HG03521 (cell line): ENCODE results near the gene MAD1L1.
"Not testable (repeated sequence)": the region's sequence is repeated elsewhere in the genome, so short reads cannot be mapped to it uniquely, and the experiment has no call there.

Experiments used
- ATAC-seq: cut with Tn5 transposase; IDR thresholded peaks from one replicate; pipeline ENCODE4 v1.9.1; 2021; ENCODE audit warnings: mild to moderate bottlenecking, moderate library complexity; ENCODE audit not compliant: unreplicated experiment

MAD1L1 gene

DNA sequence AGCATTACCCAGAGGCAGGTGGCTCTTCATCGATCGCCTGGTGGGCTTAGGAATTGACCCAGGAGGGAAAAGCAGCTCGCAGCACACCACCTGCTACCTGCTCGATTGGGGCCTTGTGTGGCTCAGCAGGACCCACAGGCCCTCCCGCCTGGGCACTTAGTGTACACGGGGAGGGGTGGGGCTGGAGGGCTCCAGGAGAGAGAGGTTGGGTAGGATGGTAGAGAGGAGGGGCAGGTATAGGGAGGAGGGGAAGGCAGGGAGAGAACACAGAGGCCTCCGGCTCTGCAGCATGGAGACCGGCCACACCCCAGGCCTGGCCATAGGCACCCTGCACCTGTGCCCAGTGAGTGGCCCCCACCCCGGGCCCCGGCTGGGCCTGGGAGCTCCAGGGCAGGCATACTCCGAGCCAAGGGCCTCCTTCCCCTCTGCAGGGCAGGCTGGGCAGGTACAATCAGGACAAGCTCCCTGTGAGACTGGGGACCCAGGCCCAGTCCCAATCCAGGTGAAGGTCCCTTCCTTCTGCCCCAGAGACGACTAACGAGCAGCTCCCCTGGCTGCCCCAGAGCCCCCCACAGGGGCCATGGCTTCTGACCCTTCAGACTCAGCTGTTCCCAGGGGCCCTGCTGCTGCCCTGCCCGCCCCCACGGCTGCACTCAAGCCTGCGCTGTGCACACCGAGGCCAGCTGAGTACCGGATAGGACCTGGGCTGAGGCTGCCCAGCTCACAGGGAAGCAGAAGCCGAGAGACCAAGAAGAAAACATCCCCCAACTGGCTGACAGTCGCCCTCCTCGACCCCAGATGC lies 358.0 kb downstream of the MAD1L1 start:
- ATAC-seq: not testable (repeated sequence)

DNA sequence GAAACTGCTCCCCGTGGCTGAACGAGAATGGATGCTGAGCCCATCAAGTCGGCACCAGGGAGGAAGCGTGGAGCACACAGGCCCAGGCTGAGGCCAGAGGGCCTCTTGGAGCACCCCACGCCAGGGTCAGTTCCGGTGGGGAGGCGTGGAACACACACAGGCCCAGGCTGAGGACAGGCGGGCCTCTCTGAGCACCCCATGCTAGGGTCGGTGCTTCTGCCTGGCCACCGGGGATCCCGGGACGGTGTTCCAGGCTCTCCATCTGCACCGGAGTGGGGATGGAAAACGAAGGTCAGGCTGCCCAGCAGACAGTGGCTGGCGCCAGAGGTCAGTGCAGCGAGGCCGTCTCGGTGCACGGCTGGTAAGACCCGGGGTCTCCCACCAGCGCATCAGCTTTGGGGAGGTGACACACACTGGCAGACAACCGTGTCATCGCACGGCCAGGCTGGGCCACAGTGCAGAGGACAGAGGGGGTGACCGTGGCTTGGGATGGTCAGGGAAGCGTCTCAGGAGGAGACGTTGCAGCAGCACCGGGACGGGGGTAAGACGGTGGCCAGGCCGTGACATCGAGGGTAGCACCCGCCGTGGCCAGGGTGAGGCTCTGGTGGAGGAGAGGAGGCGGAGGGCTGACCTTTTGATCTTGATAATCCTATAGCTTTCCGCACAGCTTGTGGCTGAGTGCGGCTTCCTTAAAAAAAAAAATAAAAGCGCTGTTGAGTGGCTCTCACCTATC lies 358.7 kb downstream of the MAD1L1 start:
- ATAC-seq: no peak

DNA sequence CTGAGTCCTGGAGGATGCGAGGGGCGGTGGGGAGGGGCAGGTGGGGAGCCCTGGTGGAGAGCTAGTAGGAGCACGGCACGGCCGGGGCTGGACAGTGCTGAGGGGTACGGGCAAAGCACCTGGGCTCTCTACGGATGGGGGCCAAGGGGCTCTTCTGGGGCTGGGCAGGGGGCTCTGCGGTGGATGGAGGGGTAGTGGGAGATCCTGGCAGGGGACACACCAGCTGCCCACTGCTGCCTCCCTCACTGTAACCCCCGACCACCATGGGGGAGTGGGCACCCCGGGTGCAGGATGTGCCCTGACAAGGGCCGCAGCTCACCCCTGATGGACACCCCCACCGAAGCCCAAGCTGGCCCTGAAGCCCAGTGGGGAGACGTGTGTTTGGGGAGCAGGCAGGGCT lies 359.3 kb downstream of the MAD1L1 start:
- ATAC-seq: no peak

DNA sequence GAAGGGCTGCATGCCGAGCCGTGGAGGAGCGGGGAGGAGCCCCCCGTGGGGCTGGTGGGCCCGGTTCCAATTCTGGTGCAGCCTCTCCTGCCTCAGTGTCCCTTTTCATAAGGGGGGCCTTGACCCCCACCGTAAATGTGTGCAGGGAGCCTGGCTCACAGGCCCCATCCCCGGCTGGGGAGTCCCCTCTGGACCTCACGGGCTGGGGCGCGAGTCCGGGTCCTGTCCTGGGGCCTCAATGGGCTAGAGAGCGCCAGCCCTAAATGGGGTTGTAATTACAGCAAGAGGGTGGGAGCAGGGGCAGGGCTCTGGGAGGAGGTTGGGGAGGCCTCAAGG lies 359.7 kb downstream of the MAD1L1 start:
- no peak for ATAC-seq

DNA sequence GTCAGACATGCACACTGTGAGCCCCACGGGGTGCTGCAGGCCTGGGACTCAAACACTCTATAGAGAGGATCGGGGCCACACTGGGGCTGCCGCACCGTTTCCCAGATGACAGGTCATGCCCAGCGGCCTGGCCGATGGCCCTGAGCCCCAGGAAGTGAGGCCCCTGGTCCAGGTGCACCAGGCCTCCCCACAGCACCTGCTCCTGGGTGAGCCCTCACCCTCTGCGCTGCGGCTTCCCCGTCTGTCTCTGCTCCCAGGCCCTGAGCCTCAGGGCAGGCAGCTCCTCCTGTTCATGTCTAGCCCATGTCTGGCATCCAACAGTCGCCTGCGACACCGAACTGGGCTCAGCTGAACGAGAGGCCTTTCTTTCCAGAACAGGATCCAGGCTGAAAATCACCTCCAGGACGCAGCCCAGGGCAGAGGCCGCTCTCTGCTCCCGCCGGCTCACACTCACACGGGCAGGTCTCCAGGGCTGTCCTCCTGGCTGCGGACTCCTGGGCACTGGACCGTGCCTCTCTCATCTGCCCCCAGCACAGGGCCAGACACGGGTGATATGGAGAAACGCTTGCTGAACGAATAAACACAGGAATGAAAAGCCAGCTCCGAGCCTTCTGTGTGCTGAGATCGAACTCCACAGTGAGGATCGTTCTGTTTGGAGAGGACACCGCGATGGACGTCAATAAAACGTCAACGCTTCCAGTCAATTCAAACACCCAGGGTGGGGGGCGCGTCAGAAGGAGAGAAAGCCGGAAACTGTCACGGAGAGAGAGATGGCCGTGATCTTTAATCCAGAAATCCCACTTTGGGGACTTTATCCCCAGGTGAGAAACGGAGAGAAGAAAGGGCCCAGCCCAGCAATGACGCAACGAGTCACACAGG lies 360.3 kb downstream of the MAD1L1 start:
- ATAC-seq: no peak

DNA sequence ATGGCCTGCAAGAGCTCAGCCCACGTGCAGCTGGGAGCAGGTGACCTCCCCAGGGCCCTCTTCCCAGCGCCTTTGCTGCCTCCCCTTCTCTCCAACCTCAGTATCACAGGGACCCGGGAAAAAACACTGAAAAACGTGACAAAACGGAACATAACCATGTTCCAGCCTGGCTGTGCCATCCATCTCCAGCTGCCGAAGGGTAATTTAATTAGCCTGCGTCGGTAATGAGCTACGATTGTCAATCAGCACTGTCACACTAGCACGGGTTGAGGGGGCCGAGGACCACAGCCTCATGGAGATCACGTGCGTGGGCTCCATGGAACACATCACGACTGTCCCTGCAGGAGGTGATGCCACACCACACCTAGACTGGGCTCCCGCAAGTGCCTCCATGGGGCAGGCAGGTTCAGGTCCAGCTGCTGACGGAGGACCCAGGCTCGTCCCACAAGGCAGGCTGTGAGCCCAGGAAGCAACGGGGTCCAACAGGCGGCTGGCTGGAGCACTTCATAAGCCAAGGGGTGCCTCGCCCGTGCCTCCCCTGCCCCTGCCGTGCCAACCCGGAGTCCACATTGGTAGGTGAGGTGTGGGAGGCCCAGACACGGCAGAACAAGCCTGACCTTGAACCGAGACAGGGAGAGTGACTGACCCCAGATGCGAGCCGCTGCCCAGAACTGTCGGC lies 363.2 kb downstream of the MAD1L1 start:
- no peak for ATAC-seq

DNA sequence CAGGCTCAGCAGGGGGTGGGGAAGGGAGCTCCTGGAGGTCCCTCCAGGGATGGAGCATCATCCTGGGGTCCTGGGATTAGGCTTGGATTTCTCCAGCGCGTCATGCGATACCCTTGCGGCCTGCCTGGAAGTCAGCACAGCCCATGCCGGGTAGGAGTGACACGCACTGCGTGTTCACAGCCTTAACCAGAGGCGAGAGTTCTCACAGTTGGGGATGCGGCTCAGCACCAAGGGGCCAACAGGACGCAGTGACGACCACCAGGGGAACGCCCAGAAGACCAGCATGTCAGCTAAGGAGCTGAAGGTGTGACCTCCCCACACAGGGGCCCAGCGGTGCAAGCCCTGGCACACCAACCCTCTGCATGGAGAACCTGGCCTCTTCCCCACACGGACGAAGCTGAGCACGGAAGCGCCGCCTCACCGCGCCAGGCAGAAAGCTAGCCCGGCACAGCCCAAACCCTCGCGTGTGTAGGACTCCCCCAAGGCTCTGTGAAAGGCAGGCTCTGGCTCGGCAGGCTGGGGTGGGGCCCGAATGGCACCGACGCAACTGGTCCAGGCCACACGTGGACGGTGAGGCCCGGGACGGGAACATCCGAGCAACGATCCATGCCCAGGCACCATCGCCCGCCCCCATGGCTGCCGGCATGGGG lies 364.1 kb downstream of the MAD1L1 start:
- ATAC-seq: no peak

DNA sequence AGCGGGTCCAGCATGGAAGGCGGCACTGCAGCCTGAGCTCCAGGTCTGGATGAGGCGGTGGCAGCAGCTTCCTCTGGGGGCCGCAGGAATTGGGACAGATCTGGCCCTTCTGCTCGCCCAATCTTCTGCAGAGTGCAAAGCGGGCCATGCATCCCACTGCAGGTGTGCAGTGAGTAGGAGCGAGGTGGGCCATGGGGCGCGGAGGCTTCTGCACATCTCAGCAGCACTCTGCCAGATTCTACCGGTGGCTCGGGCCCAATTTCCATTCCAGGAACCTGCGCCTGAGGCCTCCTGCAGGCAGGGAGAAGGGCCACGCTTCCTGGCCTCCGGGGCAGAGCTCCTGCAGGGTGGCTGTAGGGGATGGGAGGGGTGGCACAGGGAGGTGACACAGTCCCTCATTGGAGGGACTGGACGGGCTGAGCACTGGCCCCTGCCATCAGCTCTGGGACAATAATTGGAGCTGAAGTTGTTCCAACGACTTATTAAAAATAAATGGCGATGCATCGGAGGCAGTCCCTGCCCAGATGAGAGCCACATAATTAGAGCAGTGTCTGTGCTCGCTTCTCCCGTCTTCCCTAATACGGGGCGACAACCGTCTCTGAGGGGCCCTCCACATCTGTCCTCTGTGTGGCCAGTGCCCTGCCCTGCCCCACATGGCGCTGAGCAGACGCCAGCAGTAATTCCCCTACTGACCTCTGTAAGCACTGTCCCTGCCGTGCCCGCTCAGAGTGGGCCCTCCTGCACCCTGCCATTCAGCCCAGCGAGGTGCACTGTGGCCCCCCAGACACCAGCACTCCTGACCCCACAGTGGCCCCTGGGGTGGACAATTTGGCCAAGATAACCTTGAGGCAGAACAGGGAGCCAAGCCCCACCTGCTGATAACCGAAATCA lies 365.1 kb downstream of the MAD1L1 start:
- ATAC-seq: no peak

DNA sequence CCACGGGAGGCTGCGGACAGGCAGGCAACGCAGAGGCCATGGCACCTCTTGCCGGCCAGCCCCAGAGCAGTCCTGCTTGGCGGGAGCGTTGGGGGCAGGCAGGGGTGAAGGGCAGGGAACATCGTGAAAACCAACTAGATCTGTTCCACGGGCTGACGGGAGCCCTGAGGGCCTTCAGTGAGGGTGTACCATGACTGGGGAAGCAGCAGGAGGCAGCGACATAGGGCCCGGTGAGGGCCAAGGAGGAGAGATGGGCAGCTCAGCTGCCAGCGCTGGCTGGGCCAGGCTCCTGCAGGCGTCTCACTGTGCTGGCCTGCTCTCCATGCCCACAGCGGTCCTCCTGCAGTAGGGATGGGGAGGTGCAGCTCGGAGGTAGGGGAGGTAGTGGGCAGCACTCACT lies 366.1 kb downstream of the MAD1L1 start:
- ATAC-seq: no peak

DNA sequence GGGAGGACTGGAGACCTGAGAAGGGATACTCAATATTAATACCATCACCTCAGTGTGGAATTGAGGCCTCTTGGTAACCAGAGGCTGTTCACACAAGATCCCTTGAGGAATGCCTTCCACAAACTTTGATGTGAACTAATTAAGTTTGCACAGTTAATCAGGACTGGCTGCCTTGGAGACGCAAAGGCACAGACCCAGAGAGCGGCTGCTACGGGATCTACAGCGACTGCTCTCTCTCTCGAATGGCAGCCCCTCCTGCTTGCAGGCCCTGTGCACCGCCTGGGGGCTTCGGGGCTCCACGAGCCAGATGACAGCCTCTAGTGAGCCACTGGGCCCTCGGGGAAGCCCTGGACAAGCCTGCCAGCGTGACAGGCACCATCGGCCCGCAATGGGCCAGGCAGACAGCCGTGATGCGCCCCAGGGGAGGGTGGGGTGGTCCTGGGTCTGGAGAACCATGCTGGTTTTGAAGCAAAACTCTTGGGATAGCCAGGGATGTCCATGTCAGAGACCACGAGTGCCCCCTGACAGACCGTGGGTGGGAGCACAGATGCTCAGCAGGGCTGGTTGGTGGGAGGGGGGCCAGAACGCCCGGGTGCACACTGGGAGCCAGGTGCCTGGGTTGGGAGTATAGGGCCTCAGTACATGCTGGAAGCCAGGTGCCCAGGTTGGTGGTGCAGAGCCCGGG lies 367.0 kb downstream of the MAD1L1 start:
- no peak for ATAC-seq

DNA sequence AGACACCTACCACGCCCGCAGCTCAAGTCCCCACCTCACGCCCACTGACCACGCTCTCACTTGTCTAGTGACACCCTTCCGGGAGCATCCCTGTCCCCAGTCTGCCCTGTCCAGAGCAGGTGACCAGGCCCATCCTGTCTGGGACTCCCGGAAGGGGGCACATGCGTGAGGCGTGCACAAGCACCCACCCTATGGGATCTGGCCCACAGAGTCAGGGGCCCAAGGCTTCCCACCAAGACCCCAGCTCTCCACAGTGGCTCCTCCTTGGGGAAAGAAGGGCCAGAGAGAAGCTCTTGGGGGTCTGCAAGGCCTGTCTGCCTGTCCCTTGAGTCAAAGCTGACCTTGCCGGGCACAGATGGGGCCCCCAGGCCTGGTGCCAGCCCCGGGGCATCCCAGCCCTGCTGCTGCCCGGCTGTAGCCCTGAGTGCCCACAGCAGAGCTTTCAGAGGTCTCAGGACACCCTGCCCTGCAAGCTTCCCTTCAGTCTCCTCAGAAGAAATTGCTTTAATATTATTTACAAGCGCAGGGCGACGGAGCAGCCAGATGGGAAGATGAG lies 367.7 kb downstream of the MAD1L1 start:
- no peak for ATAC-seq

DNA sequence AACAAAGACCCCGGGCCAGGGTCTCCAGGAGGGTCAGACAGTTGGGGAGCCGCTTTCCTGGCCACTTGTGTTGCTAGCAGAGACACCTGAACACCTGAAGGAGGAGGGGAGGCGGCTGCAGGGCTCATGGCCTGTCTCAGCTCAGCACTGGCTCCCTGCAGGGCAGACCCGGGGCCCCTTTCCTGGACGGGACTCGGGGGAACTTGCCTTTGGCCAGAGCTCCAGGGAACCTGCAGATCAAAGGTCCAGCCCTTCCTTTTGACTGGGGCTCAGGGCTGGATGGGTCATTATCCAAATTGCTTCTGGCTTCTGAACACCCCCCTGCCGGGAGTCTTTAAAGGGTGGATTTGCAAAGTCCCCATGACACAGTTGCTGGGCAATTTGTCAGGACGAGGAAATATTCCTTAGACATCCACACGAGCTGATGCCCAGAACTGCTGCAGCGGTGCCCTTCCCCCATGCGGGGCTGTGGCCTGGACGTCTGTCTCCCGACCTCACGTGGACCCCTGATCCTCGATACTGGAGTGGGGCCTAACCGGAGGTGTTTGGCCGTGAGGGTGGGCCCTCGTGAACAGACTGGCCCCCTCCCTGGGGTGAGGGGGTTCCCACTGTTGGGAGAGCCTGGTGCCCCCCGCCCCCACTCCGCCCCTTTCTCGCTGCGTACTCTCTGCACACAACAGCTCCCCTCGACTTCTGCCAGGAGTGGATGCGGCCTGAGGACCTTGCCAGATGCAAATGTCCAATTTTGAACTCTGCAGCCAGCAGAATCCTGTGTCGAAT lies 368.4 kb downstream of the MAD1L1 start:
- no peak for ATAC-seq

DNA sequence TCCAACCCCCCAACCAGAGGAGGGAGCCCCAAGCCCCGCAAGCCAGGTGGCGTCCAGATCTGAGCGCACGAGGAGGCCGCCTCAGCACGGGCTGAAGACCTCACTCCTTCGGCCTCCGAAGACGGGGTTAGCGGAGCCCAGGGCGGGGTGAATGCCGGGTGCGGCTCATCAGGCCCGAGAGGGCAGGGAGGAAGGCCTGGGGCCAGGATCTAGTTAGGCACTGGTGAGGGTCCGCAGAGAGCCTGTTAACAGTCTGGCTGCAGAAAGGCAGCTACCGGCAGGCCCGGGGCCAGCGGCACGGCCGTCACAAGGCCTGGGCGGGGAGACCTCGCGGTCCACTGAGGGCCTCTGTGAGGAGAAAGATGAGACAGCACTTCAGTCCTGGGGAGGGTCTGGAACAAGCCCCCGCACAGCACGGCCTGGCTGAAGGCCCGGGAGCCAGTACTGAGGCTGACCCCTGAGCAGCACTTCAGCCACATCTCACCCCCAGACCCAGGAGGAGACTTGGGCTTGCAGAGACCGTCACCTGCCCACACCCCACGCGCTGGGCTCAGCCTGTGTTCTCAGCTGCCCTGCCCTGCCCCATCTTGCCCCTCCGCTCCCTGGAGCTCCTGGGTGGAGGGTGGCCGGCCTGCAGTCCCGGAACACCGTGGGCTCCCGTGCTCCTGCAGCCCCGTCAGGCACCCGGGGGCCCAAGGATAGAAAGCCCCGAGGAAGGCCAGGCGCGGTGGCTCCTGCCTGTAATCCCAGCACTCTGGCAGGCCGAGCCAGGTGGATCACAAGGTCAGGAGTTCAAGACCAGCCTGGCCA lies 369.4 kb downstream of the MAD1L1 start:
- no peak for ATAC-seq

DNA sequence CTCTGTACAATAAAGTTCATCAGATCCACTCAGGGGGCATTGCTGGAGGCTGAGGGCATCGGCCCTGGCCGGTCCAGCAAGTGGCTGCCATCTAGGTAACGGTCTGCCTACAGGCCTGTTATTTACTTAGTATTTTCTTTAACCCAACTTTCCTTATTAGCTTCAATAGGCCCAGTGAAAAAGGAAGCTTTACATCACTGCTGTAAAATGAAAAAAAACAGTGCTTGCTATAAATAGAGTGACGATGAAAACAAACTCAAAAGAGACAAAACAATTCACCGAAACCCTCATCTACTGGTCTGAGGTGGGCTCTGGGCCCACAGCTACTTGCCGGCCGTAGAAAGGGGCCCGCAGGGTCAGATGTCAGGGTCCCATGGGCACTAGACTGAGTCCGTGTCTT lies 370.2 kb downstream of the MAD1L1 start:
- no peak for ATAC-seq

DNA sequence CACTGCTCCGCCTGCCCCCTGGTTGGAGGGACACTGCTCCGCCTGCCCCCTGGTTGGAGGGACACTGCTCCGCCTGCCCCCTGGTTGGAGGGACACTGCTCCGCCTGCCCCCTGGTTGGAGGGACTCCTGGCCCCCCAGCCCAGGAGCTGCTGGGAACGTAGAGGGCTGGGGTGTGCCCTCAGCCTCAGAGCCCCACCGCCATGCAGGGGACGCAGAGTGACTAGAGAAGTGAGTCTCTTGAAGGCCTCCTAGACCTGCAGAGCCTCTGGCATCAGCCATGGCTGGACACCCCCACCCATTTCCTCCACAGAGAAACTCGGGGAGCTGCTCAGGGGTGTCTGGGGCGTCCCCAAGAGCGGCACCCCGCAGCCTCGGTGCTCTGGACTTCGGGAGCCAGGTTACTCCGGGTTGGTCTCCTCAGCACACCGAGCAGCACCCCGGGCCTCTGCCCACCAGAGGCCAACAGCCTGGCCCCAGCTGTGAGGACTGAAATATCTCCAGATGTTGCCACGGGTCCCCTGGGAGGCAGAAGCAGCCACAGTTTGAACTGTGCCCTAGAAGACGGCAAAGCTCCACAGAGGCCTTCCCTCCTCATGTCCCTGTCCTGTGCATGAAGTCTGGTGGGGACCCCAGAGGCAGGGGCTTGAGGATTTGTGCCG lies 370.8 kb downstream of the MAD1L1 start:
- ATAC-seq: no peak
